GM21528 (cell line): ENCODE measurements around the gene GUK1.

ENCODE experiments used
- ATAC-seq: cut with Tn5 transposase; IDR thresholded peaks from one replicate; pipeline ENCODE4 v1.9.1; 2021; ENCODE audit warnings: mild to moderate bottlenecking, moderate library complexity; ENCODE audit not compliant: unreplicated experiment, low FRiP score

Gene GUK1

GRCh38 chr1:228139931-228140723 lies at the start of gene GUK1:
GUK1 (plus strand) TSS chr1:228140279; CDS start chr1:228140303, 24 bp downstream.
- peak; percentile 93 for ATAC-seq

GRCh38 chr1:228090613-228091081 lies 49.4 kb upstream of the GUK1 start:
- ATAC-seq = no peak

GRCh38 chr1:228091084-228091483 lies 49.0 kb upstream of the GUK1 start:
- ATAC-seq = no peak

- no peak for ATAC-seq
Measured at GRCh38 chr1:228092342-228093049, 47.6 kb upstream of the GUK1 start.

GRCh38 chr1:228093050-228093906 lies 46.8 kb upstream of the GUK1 start:
- ATAC-seq = no peak

GRCh38 chr1:228094432-228095016 lies 45.6 kb upstream of the GUK1 start:
- no peak for ATAC-seq

- ATAC-seq = no peak
Measured at GRCh38 chr1:228095161-228095560, 44.9 kb upstream of the GUK1 start.

GRCh38 chr1:228095938-228096337 lies 44.1 kb upstream of the GUK1 start:
- no peak for ATAC-seq

GRCh38 chr1:228096416-228097332 lies 43.4 kb upstream of the GUK1 start:
- no peak for ATAC-seq

GRCh38 chr1:228097333-228098081 lies 42.6 kb upstream of the GUK1 start:
- ATAC-seq = no peak

GRCh38 chr1:228098323-228098931 lies 41.7 kb upstream of the GUK1 start:
- ATAC-seq = no peak

GRCh38 chr1:228099331-228099732 lies 40.7 kb upstream of the GUK1 start:
- no peak for ATAC-seq

- no peak for ATAC-seq
Measured at GRCh38 chr1:228100822-228101613, 39.1 kb upstream of the GUK1 start.

GRCh38 chr1:228101614-228101993 lies 38.5 kb upstream of the GUK1 start:
- no peak for ATAC-seq

- ATAC-seq = peak; percentile 21
Measured at GRCh38 chr1:228101994-228102790, 37.9 kb upstream of the GUK1 start.

GRCh38 chr1:228102791-228103620 lies 37.1 kb upstream of the GUK1 start, which contains the start of gene C1orf35:
C1orf35 (minus strand) TSS chr1:228103325; CDS start chr1:228103227, 98 bp downstream.
- peak; percentile 53 for ATAC-seq
